Measurements from ENCODE around the gene AREL1.

- TF ChIP-seq CTCF (IDR thresholded peaks at IDR 0.05 in 2 of 3, conservative IDR thresholded peaks at IDR 0.05 in 1 of 3; ENCODE audit: control insufficient read depth in 2 of 3, extremely low read depth in 1 of 3, insufficient read depth in 1 of 3, low read depth in 3 of 3, low read length in 3 of 3) (no peak), CBX3 (IDR thresholded peaks at IDR 0.05; ENCODE audit: borderline replicate concordance, low read depth) (no peak), PKNOX1 (IDR thresholded peaks at IDR 0.05) (no peak)
These were observed 51.0 kb downstream of the AREL1 start for GRCh38 chr14:74661726-74662450.

Data from GM12878 (cell line).